ENCODE data around the gene TBC1D30.
A peak's percentile ranks its signal among the peaks of the same experiment; 100 is the strongest.

TBC1D30 gene

DNA sequence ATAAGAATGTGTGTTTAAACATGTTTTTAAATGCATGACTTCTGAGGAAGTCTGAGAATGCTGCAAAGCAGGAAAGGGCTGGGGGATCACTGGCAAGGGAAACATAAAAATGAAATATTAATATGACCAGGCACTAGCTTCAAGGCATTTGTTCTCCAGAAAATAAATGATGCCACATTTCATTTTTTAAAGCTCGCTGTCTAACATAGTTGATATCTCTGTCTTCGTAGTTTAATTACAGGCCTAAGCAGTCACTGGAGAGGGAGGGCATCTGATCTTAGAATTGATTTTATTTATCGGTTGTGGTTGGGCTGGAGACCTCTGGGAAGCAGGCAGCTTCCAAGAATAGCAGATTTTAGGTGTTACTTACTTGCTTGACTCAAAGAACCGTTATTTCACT is 87.5 kb downstream of the TBC1D30 start:
- no peak for DNase-seq

DNA sequence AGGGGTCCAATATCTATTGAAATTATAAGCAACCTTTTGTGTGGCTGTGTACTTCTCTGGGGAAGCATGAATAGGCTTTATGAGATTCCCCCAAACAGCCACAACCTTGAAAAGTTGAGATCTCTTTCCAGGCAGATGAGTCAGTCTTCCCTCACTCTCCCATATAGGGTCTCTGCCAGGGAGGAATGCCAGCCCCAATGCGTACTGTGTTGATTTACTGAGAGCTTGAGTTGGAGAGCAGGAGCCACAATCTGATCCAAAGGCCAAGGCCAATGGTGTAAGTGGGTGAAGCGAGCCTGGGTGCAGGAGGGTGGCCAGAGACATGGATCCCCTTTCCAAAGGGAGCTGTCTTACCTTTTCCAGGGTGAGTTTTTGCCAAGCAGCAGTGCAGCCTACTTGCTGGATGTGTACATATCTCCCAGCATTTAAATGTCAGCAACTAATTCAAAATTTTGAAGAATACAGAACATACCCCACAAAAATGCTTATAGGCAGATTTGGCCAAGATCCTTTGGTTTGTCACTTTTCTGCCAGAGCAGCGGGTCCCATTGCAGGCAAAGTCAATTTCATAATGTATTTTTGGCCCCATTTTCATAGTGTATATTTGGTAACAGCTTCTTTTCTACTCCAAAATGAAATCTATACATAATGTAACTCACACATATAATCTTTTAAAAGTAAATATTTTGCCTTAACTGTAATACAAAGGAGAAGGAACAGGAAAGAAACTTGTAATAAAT is 88.2 kb downstream of the TBC1D30 start:
- DNase-seq = peak; percentile 41

DNA sequence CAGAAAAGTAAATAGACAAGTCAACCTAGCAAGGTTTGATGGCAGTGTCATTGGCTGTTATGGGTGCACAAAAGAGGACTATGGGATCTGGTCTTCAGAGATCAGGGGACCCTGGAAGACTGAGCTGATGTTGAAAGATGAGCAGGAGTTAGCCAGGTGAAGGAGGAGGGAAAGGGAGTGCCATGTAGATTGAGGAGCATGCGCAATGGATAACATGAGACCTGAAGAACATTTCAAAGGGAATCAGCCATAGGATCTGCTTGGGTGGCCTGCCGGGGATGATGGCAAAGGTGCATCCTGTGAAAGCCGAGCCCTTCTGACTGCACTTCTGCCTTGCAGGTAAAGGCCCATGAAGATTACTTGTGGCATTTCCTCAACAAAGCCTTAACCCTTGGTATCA is 90.8 kb downstream of the TBC1D30 start:
- no peak for DNase-seq

DNA sequence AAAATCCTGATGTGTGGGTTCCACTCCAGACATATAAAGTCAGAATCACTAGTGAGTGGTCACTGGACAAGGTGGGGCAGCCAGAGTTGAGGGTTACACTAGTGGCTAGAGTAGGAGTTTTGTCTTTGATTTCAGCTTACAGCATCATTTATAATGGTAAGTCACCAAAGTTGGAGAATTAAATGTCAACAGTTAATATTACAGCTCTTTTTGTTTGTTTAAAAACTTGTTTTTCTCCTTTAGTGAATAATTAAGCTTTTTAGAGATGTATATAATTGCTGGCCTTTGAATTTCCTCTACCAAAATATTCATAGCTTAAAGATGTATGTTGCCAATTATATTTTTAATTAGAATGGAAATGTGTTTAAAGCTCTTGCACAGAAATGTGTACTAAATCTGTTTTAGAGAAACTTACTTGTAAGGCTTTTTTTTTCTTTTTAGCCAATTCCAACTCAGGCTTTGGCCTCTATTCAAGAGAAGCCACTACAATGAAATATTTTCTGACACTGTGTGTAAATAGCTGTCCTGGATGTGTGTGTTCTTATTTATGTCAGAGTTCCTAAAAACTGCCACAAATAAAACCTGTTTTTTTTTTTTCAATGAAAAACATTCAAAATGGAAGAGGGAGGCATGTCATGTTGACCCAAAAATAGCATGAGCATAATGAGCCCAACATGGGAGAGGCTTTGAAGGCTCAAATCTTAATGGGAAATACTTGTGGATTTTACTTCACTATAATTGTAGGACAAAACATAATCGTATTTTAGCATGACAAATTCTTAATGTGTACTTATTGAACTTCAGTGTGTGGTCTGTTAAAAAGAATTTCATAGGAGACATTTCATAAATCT is 92.2 kb downstream of the TBC1D30 start:
- no peak for DNase-seq

DNA sequence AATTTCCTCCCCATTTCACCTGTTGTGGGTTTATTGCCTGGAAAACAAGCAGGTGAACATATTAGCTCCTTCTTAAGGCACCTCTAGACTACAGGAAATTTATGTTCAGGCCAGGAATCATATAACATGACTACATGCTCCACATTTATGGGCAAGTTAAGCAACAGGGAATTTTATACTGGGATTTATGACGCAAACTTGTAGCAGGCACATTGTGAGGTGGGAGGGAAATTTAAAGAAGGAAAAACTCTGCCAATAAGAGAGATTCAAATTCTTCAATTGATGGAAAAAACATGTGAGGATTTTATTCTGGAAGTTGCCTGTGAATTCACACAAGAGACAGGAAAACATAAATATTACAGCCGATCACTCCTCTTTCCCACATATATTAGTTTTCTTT is 93.9 kb downstream of the TBC1D30 start:
- no peak for DNase-seq

DNA sequence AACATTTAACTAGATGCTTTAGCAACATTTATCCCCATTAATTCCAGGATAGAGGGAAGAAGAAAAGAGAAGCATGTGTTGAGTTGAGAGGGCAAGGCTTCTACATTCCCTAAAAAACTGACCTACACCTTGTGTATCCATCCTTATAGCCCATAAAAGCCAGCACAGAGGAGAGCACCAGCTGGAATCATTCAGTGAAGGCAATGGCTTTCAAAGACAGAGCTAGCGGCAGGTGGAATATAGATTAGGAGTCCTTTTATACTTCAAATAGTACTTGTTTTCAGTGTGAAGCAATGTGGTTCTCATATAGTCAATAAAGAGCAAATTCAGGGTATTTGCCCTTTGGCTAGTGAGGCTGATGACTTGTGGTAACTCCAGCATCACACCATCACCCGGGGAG is 94.4 kb downstream of the TBC1D30 start:
- DNase-seq = no peak

DNA sequence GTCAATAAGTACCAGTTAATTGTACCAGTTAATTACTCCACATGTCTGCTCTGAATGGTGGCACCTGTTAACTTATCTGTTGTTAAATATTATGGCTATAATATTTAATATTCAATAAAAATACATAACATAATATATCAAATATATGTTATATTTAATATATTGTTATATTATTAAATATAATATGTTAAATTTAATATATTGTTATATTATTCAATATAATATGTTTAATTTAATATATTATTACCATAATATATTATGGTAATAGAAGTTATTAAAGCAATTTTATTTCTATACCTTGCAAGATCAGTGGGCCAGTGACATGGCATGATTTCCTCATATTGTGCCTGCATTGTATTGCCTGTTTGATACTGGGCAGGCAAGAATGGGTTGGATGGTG is 98.4 kb downstream of the TBC1D30 start:
- DNase-seq = no peak

DNA sequence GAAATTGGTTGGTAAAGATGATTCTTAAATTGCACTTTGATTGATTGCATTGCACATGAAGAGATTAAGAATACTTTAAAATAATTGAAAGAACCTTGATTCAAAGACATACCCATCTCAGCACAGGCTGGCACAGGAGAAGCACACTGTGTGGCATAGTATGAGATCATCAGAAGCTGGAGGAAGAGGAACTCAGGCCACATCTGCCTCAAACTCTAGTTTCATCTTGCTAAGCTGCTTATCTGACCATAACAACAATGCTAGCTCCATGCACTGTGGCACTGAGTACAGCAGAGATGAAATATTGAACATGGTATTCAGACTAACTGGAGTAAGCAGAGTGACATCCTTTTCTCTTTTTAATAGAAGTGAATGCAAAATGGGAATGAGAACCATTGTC is 99.1 kb downstream of the TBC1D30 start:
- DNase-seq = no peak

Data from fibroblast of skin of scalp (primary cell).